ENCODE results near the gene SNAPC4. TPM values are rescaled to one million over a fixed set of nuclear protein-coding genes. Genes with fewer than 3 reads are reported as not detected.

Gene SNAPC4
- total RNA-seq, 1 experiment from 2014 or later, result 15.3 TPM

GRCh38 chr9:136391737-136392537, 8.0 kb downstream of the SNAPC4 start:
- no peak for DNase-seq (ENCODE audit: low read depth)

GRCh38 chr9:136389396-136389795, 10.6 kb downstream of the SNAPC4 start:
- DNase-seq (ENCODE audit: low read depth), result no peak

- no peak for DNase-seq (ENCODE audit: low read depth)
Observed at GRCh38 chr9:136387217-136387616, 12.8 kb downstream of the SNAPC4 start.

- no peak for DNase-seq (ENCODE audit: low read depth)
Observed at GRCh38 chr9:136386018-136386417, 14.0 kb downstream of the SNAPC4 start.

- DNase-seq (ENCODE audit: low read depth), result no peak
Observed at GRCh38 chr9:136385015-136385414, 15.0 kb downstream of the SNAPC4 start.

DNA sequence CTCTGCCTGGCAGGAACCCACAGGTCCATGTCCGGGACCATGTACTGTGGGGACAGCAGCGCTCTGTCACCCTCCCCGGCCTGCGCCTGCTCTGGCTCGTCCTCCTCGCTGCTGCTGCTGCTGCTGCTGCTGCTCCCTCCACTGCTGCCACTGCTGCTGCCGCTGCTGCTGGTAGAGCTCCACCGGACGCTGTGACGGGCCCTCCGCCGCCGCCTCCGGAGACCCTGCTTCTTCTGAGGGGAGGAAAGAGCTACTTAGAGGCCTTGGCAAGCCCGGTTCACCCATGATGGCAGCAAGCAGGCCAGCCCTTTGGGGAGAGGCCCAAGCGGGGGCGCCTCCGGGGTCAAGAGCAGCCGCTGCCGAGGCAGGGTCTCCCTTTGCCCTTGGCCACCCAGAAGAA, 16.5 kb downstream of the SNAPC4 start:
- no peak for DNase-seq (ENCODE audit: low read depth)

GRCh38 chr9:136381966-136382513, 17.9 kb downstream of the SNAPC4 start:
- no peak for DNase-seq (ENCODE audit: low read depth)

DNA sequence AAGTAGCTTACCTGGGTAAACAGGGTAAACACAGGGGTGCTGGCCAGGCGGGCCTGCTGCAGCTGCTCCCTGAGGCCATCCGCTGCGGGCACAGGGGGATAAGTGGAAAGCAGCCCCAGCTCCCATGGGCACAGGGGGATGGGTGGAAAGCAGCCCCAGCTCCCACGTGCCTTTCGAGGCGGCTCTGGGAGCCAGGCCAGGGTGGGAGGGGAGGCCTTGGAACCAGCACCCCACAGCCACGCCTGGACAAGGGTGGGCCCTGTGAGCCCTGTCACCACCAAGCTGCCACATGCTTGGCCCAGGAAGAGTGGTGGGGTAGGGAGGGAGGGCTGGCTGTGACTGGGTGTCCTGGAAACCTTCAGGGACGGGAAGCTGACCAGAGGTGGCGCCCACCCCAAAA, 18.7 kb downstream of the SNAPC4 start:
- no peak for DNase-seq (ENCODE audit: low read depth)

GRCh38 chr9:136380381-136380780, 19.6 kb downstream of the SNAPC4 start:
- no peak for DNase-seq (ENCODE audit: low read depth)

GRCh38 chr9:136379891-136380290, 20.1 kb downstream of the SNAPC4 start:
- DNase-seq (ENCODE audit: low read depth), result no peak

- DNase-seq (ENCODE audit: low read depth), result no peak
Observed at GRCh38 chr9:136379401-136379800, 20.6 kb downstream of the SNAPC4 start.

GRCh38 chr9:136379003-136379287, 21.0 kb downstream of the SNAPC4 start:
- DNase-seq (ENCODE audit: low read depth), result no peak

GRCh38 chr9:136378170-136379002, 21.6 kb downstream of the SNAPC4 start:
- no peak for DNase-seq (ENCODE audit: low read depth)

GRCh38 chr9:136377341-136378169, 22.4 kb downstream of the SNAPC4 start:
- DNase-seq (ENCODE audit: low read depth), result no peak

DNA sequence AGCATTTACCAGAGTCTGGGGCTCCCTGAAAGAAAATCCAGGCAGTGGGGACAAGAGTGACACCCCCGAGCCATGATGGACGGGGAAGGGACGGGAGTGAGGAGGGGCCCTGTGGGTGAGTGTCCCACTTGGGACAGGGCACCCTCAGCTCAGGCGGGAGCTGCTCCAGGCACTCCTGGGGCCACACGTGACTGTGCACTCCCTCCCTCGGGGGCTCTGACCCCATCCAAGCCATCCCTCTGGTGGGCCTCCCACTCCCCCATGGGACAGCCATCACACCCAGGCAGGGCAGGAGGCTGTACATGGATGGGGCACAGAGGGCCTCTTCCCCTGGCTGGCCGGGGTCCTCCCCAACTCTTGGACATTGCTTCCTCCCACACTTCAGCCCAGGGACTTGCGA, 23.5 kb downstream of the SNAPC4 start:
- no peak for DNase-seq (ENCODE audit: low read depth)

DNA sequence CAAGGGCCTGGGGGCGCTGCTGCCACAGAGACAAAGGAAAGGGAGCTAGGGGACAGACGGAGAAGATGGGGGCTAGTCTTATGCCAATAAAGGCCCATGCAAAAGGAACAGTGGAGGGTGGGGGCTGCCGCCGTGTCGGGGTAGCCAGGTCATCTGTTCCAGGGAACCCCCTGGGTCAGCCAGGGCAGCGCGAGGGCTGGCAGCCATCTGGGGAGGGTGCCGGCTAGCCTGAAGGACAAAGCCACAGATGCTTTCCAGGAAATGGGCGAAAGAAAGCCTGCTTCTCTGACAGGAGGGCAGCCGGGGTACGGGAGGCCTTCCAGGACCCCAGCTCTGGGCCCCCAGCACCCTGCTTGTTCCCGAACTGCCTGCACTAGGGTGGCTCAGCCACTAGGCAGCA, 24.9 kb downstream of the SNAPC4 start:
- DNase-seq (ENCODE audit: low read depth), result no peak

GRCh38 chr9:136374183-136374575, 25.8 kb downstream of the SNAPC4 start:
- no peak for DNase-seq (ENCODE audit: low read depth)

GRCh38 chr9:136373300-136374182, 26.4 kb downstream of the SNAPC4 start, which contains the start of gene CARD9:
TSS of gene CARD9 (minus strand) at chr9:136373669. CDS start at chr9:136372078, 1,591 bp downstream.
- DNase-seq (ENCODE audit: low read depth), result no peak

- no peak for DNase-seq (ENCODE audit: low read depth)
Observed at GRCh38 chr9:136372561-136373299, 27.2 kb downstream of the SNAPC4 start.

DNA sequence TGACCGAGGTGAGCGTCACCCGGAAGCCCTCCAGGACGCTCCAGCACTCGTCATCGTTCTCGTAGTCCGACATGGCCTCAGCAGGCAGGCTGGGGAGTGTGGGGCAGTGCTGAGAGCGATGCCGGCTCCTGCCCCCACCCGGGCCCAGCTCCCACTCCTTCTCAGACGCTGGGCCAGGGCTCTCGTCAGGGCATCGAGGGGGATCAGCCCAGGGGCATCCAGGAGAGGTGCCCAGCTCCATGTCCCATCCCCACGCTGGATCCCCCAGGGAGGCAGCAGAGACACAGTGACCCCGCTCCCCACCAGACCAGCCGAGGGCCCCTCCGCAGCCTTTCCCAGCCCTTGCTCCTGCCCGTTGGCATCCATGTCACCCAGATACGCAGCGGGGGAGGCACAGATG, 28.0 kb downstream of the SNAPC4 start:
- no peak for DNase-seq (ENCODE audit: low read depth)

Measured in HT1080 (cell line).